ENCODE measurements around the gene PRPF6. TPM values are rescaled to one million over a fixed set of nuclear protein-coding genes. Genes with fewer than 3 reads are reported as not detected.
A peak's percentile ranks its signal among the peaks of the same experiment; 100 is the strongest.

PRPF6 gene
- total and polyA plus RNA-seq, 2 of the 13 experiments (the other 11 are each of a cell fraction or from before 2014, with no cell fraction given): 63.7 to 101 TPM

DNA sequence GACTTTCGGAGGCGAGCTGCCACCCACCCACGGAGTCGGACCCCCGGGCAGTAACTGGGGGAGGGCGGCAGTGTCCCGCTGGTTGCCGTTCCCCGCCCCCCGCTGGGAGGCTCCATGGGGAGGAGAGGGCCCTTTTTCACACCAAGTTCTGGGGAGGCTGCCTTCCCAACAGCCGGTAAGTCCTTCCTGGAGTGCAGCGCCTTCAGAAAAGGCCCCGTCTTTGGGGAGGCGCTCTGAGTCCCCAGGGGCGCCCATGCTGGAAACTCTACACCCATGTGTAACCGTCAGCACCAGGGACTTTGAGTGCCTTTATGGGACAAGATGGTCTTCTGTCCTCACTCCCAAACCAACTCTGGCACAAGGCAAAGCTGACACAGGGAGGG lies 68.9 kb downstream of the PRPF6 start (continued):
- TF ChIP-seq, protein P1, sequence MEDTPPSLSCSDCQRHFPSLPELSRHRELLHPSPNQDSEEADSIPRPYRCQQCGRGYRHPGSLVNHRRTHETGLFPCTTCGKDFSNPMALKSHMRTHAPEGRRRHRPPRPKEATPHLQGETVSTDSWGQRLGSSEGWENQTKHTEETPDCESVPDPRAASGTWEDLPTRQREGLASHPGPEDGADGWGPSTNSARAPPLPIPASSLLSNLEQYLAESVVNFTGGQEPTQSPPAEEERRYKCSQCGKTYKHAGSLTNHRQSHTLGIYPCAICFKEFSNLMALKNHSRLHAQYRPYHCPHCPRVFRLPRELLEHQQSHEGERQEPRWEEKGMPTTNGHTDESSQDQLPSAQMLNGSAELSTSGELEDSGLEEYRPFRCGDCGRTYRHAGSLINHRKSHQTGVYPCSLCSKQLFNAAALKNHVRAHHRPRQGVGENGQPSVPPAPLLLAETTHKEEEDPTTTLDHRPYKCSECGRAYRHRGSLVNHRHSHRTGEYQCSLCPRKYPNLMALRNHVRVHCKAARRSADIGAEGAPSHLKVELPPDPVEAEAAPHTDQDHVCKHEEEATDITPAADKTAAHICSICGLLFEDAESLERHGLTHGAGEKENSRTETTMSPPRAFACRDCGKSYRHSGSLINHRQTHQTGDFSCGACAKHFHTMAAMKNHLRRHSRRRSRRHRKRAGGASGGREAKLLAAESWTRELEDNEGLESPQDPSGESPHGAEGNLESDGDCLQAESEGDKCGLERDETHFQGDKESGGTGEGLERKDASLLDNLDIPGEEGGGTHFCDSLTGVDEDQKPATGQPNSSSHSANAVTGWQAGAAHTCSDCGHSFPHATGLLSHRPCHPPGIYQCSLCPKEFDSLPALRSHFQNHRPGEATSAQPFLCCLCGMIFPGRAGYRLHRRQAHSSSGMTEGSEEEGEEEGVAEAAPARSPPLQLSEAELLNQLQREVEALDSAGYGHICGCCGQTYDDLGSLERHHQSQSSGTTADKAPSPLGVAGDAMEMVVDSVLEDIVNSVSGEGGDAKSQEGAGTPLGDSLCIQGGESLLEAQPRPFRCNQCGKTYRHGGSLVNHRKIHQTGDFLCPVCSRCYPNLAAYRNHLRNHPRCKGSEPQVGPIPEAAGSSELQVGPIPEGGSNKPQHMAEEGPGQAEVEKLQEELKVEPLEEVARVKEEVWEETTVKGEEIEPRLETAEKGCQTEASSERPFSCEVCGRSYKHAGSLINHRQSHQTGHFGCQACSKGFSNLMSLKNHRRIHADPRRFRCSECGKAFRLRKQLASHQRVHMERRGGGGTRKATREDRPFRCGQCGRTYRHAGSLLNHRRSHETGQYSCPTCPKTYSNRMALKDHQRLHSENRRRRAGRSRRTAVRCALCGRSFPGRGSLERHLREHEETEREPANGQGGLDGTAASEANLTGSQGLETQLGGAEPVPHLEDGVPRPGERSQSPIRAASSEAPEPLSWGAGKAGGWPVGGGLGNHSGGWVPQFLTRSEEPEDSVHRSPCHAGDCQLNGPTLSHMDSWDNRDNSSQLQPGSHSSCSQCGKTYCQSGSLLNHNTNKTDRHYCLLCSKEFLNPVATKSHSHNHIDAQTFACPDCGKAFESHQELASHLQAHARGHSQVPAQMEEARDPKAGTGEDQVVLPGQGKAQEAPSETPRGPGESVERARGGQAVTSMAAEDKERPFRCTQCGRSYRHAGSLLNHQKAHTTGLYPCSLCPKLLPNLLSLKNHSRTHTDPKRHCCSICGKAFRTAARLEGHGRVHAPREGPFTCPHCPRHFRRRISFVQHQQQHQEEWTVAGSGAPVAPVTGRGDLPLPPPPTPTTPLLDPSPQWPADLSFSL (CRISPR knock-in tag; IDR thresholded peaks at IDR 0.05): peak; percentile 41; the same call in 1 of the 2 replicates
- TF ChIP-seq, protein P2, sequence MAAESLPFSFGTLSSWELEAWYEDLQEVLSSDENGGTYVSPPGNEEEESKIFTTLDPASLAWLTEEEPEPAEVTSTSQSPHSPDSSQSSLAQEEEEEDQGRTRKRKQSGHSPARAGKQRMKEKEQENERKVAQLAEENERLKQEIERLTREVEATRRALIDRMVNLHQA (CRISPR knock-in tag; IDR thresholded peaks at IDR 0.05): no peak
- TF ChIP-seq ZNF446 (CRISPR knock-in tag; IDR thresholded peaks at IDR 0.05) (peak; percentile 65; the same call in 1 of the 2 replicates), ZNF296 (CRISPR knock-in tag; conservative IDR thresholded peaks at IDR 0.05) (no peak), ZNF432 (CRISPR knock-in tag; IDR thresholded peaks at IDR 0.05; ENCODE audit: borderline replicate concordance) (no peak), ARNTL (CRISPR knock-in tag; IDR thresholded peaks at IDR 0.05) (peak; percentile 29; the same call in 1 of the 2 replicates), NR2F6 (IDR thresholded peaks at IDR 0.05) (no peak), NR2F6 (CRISPR knock-in tag; IDR thresholded peaks at IDR 0.05) (no peak), SIN3A (IDR thresholded peaks at IDR 0.05; ENCODE audit: borderline replicate concordance, low read depth, low read length) (peak; percentile 64; the same call in 1 of the 2 replicates)
- TF ChIP-seq, protein P3, sequence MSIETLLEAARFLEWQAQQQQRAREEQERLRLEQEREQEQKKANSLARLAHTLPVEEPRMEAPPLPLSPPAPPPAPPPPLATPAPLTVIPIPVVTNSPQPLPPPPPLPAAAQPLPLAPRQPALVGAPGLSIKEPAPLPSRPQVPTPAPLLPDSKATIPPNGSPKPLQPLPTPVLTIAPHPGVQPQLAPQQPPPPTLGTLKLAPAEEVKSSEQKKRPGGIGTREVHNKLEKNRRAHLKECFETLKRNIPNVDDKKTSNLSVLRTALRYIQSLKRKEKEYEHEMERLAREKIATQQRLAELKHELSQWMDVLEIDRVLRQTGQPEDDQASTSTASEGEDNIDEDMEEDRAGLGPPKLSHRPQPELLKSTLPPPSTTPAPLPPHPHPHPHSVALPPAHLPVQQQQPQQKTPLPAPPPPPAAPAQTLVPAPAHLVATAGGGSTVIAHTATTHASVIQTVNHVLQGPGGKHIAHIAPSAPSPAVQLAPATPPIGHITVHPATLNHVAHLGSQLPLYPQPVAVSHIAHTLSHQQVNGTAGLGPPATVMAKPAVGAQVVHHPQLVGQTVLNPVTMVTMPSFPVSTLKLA (IDR thresholded peaks at IDR 0.05): no peak
- TF ChIP-seq, protein P4, sequence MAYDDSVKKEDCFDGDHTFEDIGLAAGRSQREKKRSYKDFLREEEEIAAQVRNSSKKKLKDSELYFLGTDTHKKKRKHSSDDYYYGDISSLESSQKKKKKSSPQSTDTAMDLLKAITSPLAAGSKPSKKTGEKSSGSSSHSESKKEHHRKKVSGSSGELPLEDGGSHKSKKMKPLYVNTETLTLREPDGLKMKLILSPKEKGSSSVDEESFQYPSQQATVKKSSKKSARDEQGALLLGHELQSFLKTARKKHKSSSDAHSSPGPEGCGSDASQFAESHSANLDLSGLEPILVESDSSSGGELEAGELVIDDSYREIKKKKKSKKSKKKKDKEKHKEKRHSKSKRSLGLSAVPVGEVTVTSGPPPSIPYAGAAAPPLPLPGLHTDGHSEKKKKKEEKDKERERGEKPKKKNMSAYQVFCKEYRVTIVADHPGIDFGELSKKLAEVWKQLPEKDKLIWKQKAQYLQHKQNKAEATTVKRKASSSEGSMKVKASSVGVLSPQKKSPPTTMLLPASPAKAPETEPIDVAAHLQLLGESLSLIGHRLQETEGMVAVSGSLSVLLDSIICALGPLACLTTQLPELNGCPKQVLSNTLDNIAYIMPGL (CRISPR knock-in tag; IDR thresholded peaks at IDR 0.05; ENCODE audit: borderline replicate concordance in 1 of 2, low read depth in 1 of 2): no peak
- TF ChIP-seq, protein P5, sequence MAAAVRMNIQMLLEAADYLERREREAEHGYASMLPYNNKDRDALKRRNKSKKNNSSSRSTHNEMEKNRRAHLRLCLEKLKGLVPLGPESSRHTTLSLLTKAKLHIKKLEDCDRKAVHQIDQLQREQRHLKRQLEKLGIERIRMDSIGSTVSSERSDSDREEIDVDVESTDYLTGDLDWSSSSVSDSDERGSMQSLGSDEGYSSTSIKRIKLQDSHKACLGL (CRISPR knock-in tag; IDR thresholded peaks at IDR 0.05): peak; percentile 28
- TF ChIP-seq, protein P6, sequence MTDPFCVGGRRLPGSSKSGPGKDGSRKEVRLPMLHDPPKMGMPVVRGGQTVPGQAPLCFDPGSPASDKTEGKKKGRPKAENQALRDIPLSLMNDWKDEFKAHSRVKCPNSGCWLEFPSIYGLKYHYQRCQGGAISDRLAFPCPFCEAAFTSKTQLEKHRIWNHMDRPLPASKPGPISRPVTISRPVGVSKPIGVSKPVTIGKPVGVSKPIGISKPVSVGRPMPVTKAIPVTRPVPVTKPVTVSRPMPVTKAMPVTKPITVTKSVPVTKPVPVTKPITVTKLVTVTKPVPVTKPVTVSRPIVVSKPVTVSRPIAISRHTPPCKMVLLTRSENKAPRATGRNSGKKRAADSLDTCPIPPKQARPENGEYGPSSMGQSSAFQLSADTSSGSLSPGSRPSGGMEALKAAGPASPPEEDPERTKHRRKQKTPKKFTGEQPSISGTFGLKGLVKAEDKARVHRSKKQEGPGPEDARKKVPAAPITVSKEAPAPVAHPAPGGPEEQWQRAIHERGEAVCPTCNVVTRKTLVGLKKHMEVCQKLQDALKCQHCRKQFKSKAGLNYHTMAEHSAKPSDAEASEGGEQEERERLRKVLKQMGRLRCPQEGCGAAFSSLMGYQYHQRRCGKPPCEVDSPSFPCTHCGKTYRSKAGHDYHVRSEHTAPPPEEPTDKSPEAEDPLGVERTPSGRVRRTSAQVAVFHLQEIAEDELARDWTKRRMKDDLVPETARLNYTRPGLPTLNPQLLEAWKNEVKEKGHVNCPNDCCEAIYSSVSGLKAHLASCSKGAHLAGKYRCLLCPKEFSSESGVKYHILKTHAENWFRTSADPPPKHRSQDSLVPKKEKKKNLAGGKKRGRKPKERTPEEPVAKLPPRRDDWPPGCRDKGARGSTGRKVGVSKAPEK (CRISPR knock-in tag; IDR thresholded peaks at IDR 0.05; ENCODE audit: borderline replicate concordance): no peak
- TF ChIP-seq, protein P7, sequence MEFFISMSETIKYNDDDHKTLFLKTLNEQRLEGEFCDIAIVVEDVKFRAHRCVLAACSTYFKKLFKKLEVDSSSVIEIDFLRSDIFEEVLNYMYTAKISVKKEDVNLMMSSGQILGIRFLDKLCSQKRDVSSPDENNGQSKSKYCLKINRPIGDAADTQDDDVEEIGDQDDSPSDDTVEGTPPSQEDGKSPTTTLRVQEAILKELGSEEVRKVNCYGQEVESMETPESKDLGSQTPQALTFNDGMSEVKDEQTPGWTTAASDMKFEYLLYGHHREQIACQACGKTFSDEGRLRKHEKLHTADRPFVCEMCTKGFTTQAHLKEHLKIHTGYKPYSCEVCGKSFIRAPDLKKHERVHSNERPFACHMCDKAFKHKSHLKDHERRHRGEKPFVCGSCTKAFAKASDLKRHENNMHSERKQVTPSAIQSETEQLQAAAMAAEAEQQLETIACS (CRISPR knock-in tag; IDR thresholded peaks at IDR 0.05): no peak

All from HepG2 (cell line).